ENCODE measurements around the gene AMMECR1L. TPM values are rescaled to one million over a fixed set of nuclear protein-coding genes. Genes with fewer than 3 reads are reported as not detected.
"Not testable (repeated sequence)": the region's sequence is repeated elsewhere in the genome, so short reads cannot be mapped to it uniquely, and the experiment has no call there.

Gene AMMECR1L
- total and polyA plus RNA-seq, 3 experiments from 2014 or later: 8.7 to 24.0 (median 23.4) TPM

GRCh38 chr2:127844973-127845372 is 40.8 kb downstream of the AMMECR1L start:
- Mint-ChIP-seq H3K27ac (no peak overlapping the region), H3K27me3 (no peaks in the 10 kb centered on the region), H3K4me1 (peaks cover 4 to 16% (median 7%) of the 10 kb centered on the region in 3 donors), H3K4me3 (no peak overlapping the region), H3K9me3 (peaks cover 0 to 4% (median 0%) of the 10 kb centered on the region in 5 donors), H3K36me3 (peaks cover 0 to 43% (median 17%) of the 10 kb centered on the region in 3 donors)
- no peak for DNase-seq
- Histone ChIP-seq H3K36me3 (ENCODE audit: insufficient read depth, low read length) (peaks cover 14% of the 10 kb centered on the region), H3K27me3 (ENCODE audit: insufficient read depth, low read length, poor library complexity, severe bottlenecking) (no peaks in the 10 kb centered on the region), H3K4me3 (ENCODE audit: low read length) (no peak overlapping the region), H3K4me1 (ENCODE audit: insufficient read depth, low read length) (no peaks in the 10 kb centered on the region), H3K9me3 (ENCODE audit: low read length) (no peaks in the 10 kb centered on the region), H3K27ac (ENCODE audit: low read depth, low read length) (no peak overlapping the region)
- CTCF ChIA-PET: interaction anchor here (2.1 kb wide), 1 partner anchor 15 kb away, joined by 6 read pairs; no protein-coding TSS in a partner anchor
- POLR2A ChIA-PET: no interaction called here

GRCh38 chr2:127843677-127844076 is 42.1 kb downstream of the AMMECR1L start:
- peaks cover 4 to 12% (median 7%) of the 10 kb centered on the region in 3 donors for H3K4me1 Mint-ChIP-seq
- POLR2A ChIA-PET: no interaction called here

GRCh38 chr2:127841466-127842178 is 44.1 kb downstream of the AMMECR1L start:
- H3K27ac ChIP-seq (ENCODE audit: low read depth, low read length): no peak overlapping the region
- H3K36me3 Mint-ChIP-seq: peaks cover 0 to 14% (median 8%) of the 10 kb centered on the region in 3 donors
- ChIA-PET POLR2A (interaction anchor here (0.6 kb wide), 1 partner anchor 10 kb away, joined by 3 read pairs; no protein-coding TSS in a partner anchor), CTCF (no interaction called here)
- H3K4me3 Mint-ChIP-seq: no peak overlapping the region
- no peaks in the 10 kb centered on the region for H3K27me3 Mint-ChIP-seq
- H3K9me3 Mint-ChIP-seq: peaks cover 0 to 4% (median 0%) of the 10 kb centered on the region in 5 donors
- H3K4me1 ChIP-seq (ENCODE audit: insufficient read depth, low read length): no peaks in the 10 kb centered on the region
- peaks cover 4 to 12% (median 7%) of the 10 kb centered on the region in 3 donors for H3K4me1 Mint-ChIP-seq
- peaks cover under 1% of the 10 kb centered on the region for H3K36me3 ChIP-seq (ENCODE audit: insufficient read depth, low read length)
- H3K27ac Mint-ChIP-seq: peak overlapping the region in 1 of 8 donors; percentile 87
- DNase-seq: no peak
- no peaks in the 10 kb centered on the region for H3K9me3 ChIP-seq (ENCODE audit: low read length)
- H3K4me3 ChIP-seq (ENCODE audit: low read length): no peak overlapping the region
- H3K27me3 ChIP-seq (ENCODE audit: insufficient read depth, low read length, poor library complexity, severe bottlenecking): no peaks in the 10 kb centered on the region

More at GRCh38 chr2:127843677-127844076, 42.1 kb downstream of the AMMECR1L start:
- peaks cover 0 to 4% (median 0%) of the 10 kb centered on the region in 5 donors for H3K9me3 Mint-ChIP-seq
- H3K36me3 Mint-ChIP-seq: peaks cover 0 to 31% (median 14%) of the 10 kb centered on the region in 3 donors
- Histone ChIP-seq H3K36me3 (ENCODE audit: insufficient read depth, low read length) (peaks cover 14% of the 10 kb centered on the region), H3K4me1 (ENCODE audit: insufficient read depth, low read length) (no peaks in the 10 kb centered on the region), H3K9me3 (ENCODE audit: low read length) (no peaks in the 10 kb centered on the region), H3K27me3 (ENCODE audit: insufficient read depth, low read length, poor library complexity, severe bottlenecking) (no peaks in the 10 kb centered on the region), H3K27ac (ENCODE audit: low read depth, low read length) (no peak overlapping the region), H3K4me3 (ENCODE audit: low read length) (no peak overlapping the region)
- DNase-seq: no peak
- peak overlapping the region in 1 of 8 donors; percentile 41 for H3K27ac Mint-ChIP-seq
- CTCF ChIA-PET: interaction anchor here (2.1 kb wide), 1 partner anchor 14 kb away, joined by 6 read pairs; no protein-coding TSS in a partner anchor
- no peaks in the 10 kb centered on the region for H3K27me3 Mint-ChIP-seq
- no peak overlapping the region for H3K4me3 Mint-ChIP-seq

GRCh38 chr2:127840893-127841292 is 44.9 kb downstream of the AMMECR1L start:
- no peak overlapping the region for H3K4me3 Mint-ChIP-seq
- peaks cover 0 to 4% (median 0%) of the 10 kb centered on the region in 5 donors for H3K9me3 Mint-ChIP-seq
- H3K27ac Mint-ChIP-seq: peak overlapping the region in 2 of 8 donors; percentile 26 to 64
- Histone ChIP-seq H3K27me3 (ENCODE audit: insufficient read depth, low read length, poor library complexity, severe bottlenecking) (no peaks in the 10 kb centered on the region), H3K9me3 (ENCODE audit: low read length) (no peaks in the 10 kb centered on the region), H3K36me3 (ENCODE audit: insufficient read depth, low read length) (no peaks in the 10 kb centered on the region), H3K27ac (ENCODE audit: low read depth, low read length) (no peak overlapping the region), H3K4me1 (ENCODE audit: insufficient read depth, low read length) (no peaks in the 10 kb centered on the region), H3K4me3 (ENCODE audit: low read length) (no peak overlapping the region)
- DNase-seq: no peak
- peaks cover 4 to 12% (median 7%) of the 10 kb centered on the region in 3 donors for H3K4me1 Mint-ChIP-seq
- CTCF ChIA-PET: no interaction called here
- peaks cover 0 to 8% (median 4%) of the 10 kb centered on the region in 3 donors for H3K36me3 Mint-ChIP-seq
- POLR2A ChIA-PET: no interaction called here
- no peaks in the 10 kb centered on the region for H3K27me3 Mint-ChIP-seq

- Mint-ChIP-seq H3K27me3 (peaks cover 0 to 2% of the 10 kb centered on the region in 2 donors), H3K4me3 (no peak overlapping the region), H3K36me3 (no peaks in the 10 kb centered on the region), H3K4me1 (peaks cover 2 to 13% (median 3%) of the 10 kb centered on the region in 3 donors), H3K9me3 (no peaks in the 10 kb centered on the region), H3K27ac (peak overlapping the region in 2 of 8 donors; percentile 37 to 79)
- no peaks in the 10 kb centered on the region for H3K36me3 ChIP-seq (ENCODE audit: insufficient read depth, low read length)
- H3K9me3 ChIP-seq (ENCODE audit: low read length): no peaks in the 10 kb centered on the region
- no peak overlapping the region for H3K4me3 ChIP-seq (ENCODE audit: low read length)
- ChIA-PET POLR2A (no interaction called here), CTCF (no interaction called here)
- DNase-seq: no peak
- no peak overlapping the region for H3K27ac ChIP-seq (ENCODE audit: low read depth, low read length)
- peaks cover 13% of the 10 kb centered on the region for H3K4me1 ChIP-seq (ENCODE audit: insufficient read depth, low read length)
- H3K27me3 ChIP-seq (ENCODE audit: insufficient read depth, low read length, poor library complexity, severe bottlenecking): no peaks in the 10 kb centered on the region
Observed at GRCh38 chr2:127834951-127835350, 50.8 kb downstream of the AMMECR1L start.

- H3K4me3 ChIP-seq (ENCODE audit: low read length): no peak overlapping the region
- peak overlapping the region in 6 of 7 donors; percentile 16 to 49 (median 40) for H3K4me3 Mint-ChIP-seq
Observed at GRCh38 chr2:127829845-127830246, 55.9 kb downstream of the AMMECR1L start.

GRCh38 chr2:127826708-127827107 is 59.0 kb downstream of the AMMECR1L start:
- H3K27me3 ChIP-seq (ENCODE audit: insufficient read depth, low read length, poor library complexity, severe bottlenecking); H3K4me3 Mint-ChIP-seq; H3K36me3 ChIP-seq (ENCODE audit: insufficient read depth, low read length); CTCF ChIA-PET; H3K9me3 Mint-ChIP-seq; H3K27ac ChIP-seq (ENCODE audit: low read depth, low read length); DNase-seq; H3K36me3 Mint-ChIP-seq; H3K9me3 ChIP-seq (ENCODE audit: low read length); H3K27me3 Mint-ChIP-seq; H3K4me3 ChIP-seq (ENCODE audit: low read length); POLR2A ChIA-PET: not testable (repeated sequence)
- Mint-ChIP-seq H3K27ac (peak overlapping the region in 2 of 8 donors; percentile 13 to 74), H3K4me1 (peaks cover 16 to 31% (median 25%) of the 10 kb centered on the region in 3 donors)
- peaks cover 22% of the 10 kb centered on the region for H3K4me1 ChIP-seq (ENCODE audit: insufficient read depth, low read length)

More at GRCh38 chr2:127829845-127830246, 55.9 kb downstream of the AMMECR1L start:
- Mint-ChIP-seq H3K27ac (peak overlapping the region; percentile 43 to 98 (median 92)), H3K27me3 (peaks cover 0 to 2% of the 10 kb centered on the region in 2 donors), H3K36me3 (no peaks in the 10 kb centered on the region), H3K9me3 (no peaks in the 10 kb centered on the region), H3K4me1 (peaks cover 16 to 31% (median 25%) of the 10 kb centered on the region in 3 donors)
- Histone ChIP-seq H3K36me3 (ENCODE audit: insufficient read depth, low read length) (no peaks in the 10 kb centered on the region), H3K27ac (ENCODE audit: low read depth, low read length) (no peak overlapping the region), H3K4me1 (ENCODE audit: insufficient read depth, low read length) (peaks cover 22% of the 10 kb centered on the region), H3K9me3 (ENCODE audit: low read length) (no peaks in the 10 kb centered on the region), H3K27me3 (ENCODE audit: insufficient read depth, low read length, poor library complexity, severe bottlenecking) (no peaks in the 10 kb centered on the region)
- peak; percentile 33 to 81 (median 66) for DNase-seq
- ChIA-PET POLR2A (interaction anchor here (1.1 kb wide), 1 partner anchor 18 kb away, joined by 3 read pairs; no protein-coding TSS in a partner anchor), CTCF (interaction anchor here (1.2 to 1.8 kb wide), 3 partner anchors 14 to 46 kb away, joined by 3 to 6 read pairs (median 3); no protein-coding TSS in a partner anchor)

- Mint-ChIP-seq H3K27me3 (peaks cover 0 to 8% of the 10 kb centered on the region in 2 donors), H3K4me1 (peaks cover 16 to 28% (median 25%) of the 10 kb centered on the region in 3 donors), H3K36me3 (peaks cover 0 to 5% (median 0%) of the 10 kb centered on the region in 3 donors), H3K4me3 (no peak overlapping the region), H3K9me3 (peaks cover 0 to 9% (median 3%) of the 10 kb centered on the region in 5 donors), H3K27ac (peak overlapping the region in 1 of 8 donors; percentile 60)
- no peaks in the 10 kb centered on the region for H3K27me3 ChIP-seq (ENCODE audit: insufficient read depth, low read length, poor library complexity, severe bottlenecking)
- no peak overlapping the region for H3K27ac ChIP-seq (ENCODE audit: low read depth, low read length)
- no peaks in the 10 kb centered on the region for H3K36me3 ChIP-seq (ENCODE audit: insufficient read depth, low read length)
- peaks cover 19% of the 10 kb centered on the region for H3K4me1 ChIP-seq (ENCODE audit: insufficient read depth, low read length)
- no peak overlapping the region for H3K4me3 ChIP-seq (ENCODE audit: low read length)
- no peak for DNase-seq
- POLR2A ChIA-PET: no interaction called here
- no peaks in the 10 kb centered on the region for H3K9me3 ChIP-seq (ENCODE audit: low read length)
- CTCF ChIA-PET: no interaction called here
Observed at GRCh38 chr2:127826047-127826446, 59.7 kb downstream of the AMMECR1L start.

Measured in CD8-positive, alpha-beta memory T cell (primary cell).